ENCODE measurements around the gene JMJD7. TPM values are rescaled to one million over a fixed set of nuclear protein-coding genes. Genes with fewer than 3 reads are reported as not detected.

The JMJD7 gene
- total and polyA plus RNA-seq, 9 of the 15 experiments (the other 6 are each of a cell fraction or from before 2014, with no cell fraction given) = 1.2 to 13.9 (median 6.1) TPM

GRCh38 chr15:41873711-41874110, 45.8 kb downstream of the JMJD7 start:
- ATAC-seq = no peak
- Histone ChIP-seq H2AFZ (ENCODE audit: low read depth, low read length) (no peak overlapping the region), H3K9me1 (ENCODE audit: control insufficient read depth, insufficient read depth, low read length) (no peaks in the 10 kb centered on the region), H3K27ac (ENCODE audit: extremely low read depth, low read depth, low read length) (no peak overlapping the region), H3K27me3 (ENCODE audit: control insufficient read depth in 2 of 2, insufficient read depth in 2 of 2, low read length in 2 of 2) (peaks cover 68 to 97% of the 10 kb centered on the region in 2 experiments; a peak in 4 of 5 replicates), H3K4me2 (ENCODE audit: insufficient read depth, low read length) (no peak overlapping the region), H3K36me3 (ENCODE audit: control insufficient read depth, insufficient read depth, low read length) (no peaks in the 10 kb centered on the region), H3K4me3 (no peak overlapping the region), H3K79me2 (ENCODE audit: control insufficient read depth, insufficient read depth, low read length) (no peaks in the 10 kb centered on the region), H4K20me1 (replicated peaks; ENCODE audit: control insufficient read depth, insufficient read depth, low read length) (peaks cover 33% of the 10 kb centered on the region), H3K4me1 (replicated peaks in 1 of 2; ENCODE audit: control insufficient read depth in 2 of 2, insufficient read depth in 2 of 2, low read length in 2 of 2) (peaks cover 0 to 31% of the 10 kb centered on the region in 2 experiments; a peak in 3 of 5 replicates), H3K9ac (ENCODE audit: insufficient read depth in 1 of 2, low read depth in 2 of 2, low read length in 2 of 2) (no peak overlapping the region), H3K9me3 (replicated peaks; ENCODE audit: control insufficient read depth, insufficient read depth, low read depth, low read length) (no peaks in the 10 kb centered on the region)
- FAIRE-seq = no peak
- intact Hi-C loops (cut with micrococcal nuclease) = no loop called here
- in situ Hi-C loops (cut with MboI) = no loop called here
- no peak for DNase-seq (ENCODE audit: extremely low read depth in 1 of 4, low spot score in 3 of 4)
- ChIA-PET POLR2A (interaction anchor here (1.1 kb wide), 1 partner anchor 22 kb away, joined by 3 read pairs; no protein-coding TSS in a partner anchor), CTCF (ENCODE audit: low intra/inter-chr PET ratio) (no interaction called here)
- BruUV-seq (replicated peaks) = no TSS peak
- 0% methylated on average over 8 of the region's 8 CpGs for WGBS (ENCODE audit: insufficient coverage, low coverage, missing lambda C conversion rate)
- TF ChIP-seq ZEB2 (IDR thresholded peaks at IDR 0.05) = no peak
- no peak for TF ChIP-seq XRCC3 (IDR thresholded peaks at IDR 0.05)
- no peak for TF ChIP-seq MGA (IDR thresholded peaks at IDR 0.05)
- no peak for TF ChIP-seq C11orf30 (IDR thresholded peaks at IDR 0.05; ENCODE audit: low read depth)
- TF ChIP-seq POLR2A (conservative IDR thresholded peaks at IDR 0.05) = no peak
- no peak for TF ChIP-seq SIX5 (IDR thresholded peaks at IDR 0.05; ENCODE audit: borderline replicate concordance in 1 of 2, insufficient read depth in 1 of 2, low read depth in 1 of 2, low read length in 2 of 2)
- no peak for TF ChIP-seq TFE3 (CRISPR knock-in tag; IDR thresholded peaks at IDR 0.05)
- TF ChIP-seq ZNF184 (CRISPR knock-in tag; IDR thresholded peaks at IDR 0.05) = no peak
- TF ChIP-seq GTF2A2 (tag; IDR thresholded peaks at IDR 0.05) = no peak
